ENCODE data around the gene HTR6.

DNA sequence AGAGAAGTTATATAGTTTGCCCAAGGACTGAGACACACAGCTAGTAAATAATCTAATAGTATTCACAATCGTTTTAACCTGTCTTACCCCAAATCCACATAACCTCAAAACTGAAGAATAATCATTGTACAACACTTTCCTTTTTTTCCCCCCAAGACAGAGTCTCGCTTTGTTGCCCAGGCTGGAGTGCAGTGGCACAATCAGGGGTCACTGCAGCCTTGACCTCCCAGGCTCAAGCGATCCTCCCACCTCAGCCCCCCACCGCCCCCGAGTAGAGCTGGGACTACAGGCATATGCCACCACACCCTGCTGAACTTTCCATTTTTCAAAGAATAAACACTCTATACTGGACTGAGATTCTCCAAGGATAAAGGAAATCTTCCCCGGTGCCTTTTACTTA lies 49.2 kb upstream of the HTR6 start:
- TF ChIP-seq, protein P1, sequence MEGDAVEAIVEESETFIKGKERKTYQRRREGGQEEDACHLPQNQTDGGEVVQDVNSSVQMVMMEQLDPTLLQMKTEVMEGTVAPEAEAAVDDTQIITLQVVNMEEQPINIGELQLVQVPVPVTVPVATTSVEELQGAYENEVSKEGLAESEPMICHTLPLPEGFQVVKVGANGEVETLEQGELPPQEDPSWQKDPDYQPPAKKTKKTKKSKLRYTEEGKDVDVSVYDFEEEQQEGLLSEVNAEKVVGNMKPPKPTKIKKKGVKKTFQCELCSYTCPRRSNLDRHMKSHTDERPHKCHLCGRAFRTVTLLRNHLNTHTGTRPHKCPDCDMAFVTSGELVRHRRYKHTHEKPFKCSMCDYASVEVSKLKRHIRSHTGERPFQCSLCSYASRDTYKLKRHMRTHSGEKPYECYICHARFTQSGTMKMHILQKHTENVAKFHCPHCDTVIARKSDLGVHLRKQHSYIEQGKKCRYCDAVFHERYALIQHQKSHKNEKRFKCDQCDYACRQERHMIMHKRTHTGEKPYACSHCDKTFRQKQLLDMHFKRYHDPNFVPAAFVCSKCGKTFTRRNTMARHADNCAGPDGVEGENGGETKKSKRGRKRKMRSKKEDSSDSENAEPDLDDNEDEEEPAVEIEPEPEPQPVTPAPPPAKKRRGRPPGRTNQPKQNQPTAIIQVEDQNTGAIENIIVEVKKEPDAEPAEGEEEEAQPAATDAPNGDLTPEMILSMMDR (conservative IDR thresholded peaks at IDR 0.05 in 1 of 2, IDR thresholded peaks at IDR 0.05 in 1 of 2; ENCODE audit: extremely low read depth in 1 of 2, insufficient read depth in 1 of 2, low read depth in 1 of 2, low read length in 2 of 2), result no peak
- no peak for TF ChIP-seq EZH2 (IDR thresholded peaks at IDR 0.05; ENCODE audit: borderline replicate concordance, low read length)
